Measurements from ENCODE around the gene MAGI1. TPM values are rescaled to one million over a fixed set of nuclear protein-coding genes. Genes with fewer than 3 reads are reported as not detected.

The MAGI1 gene
- polyA plus RNA-seq, 1 of the 3 experiments (the other 2 are of a cell fraction) = 10.3 TPM

DNA sequence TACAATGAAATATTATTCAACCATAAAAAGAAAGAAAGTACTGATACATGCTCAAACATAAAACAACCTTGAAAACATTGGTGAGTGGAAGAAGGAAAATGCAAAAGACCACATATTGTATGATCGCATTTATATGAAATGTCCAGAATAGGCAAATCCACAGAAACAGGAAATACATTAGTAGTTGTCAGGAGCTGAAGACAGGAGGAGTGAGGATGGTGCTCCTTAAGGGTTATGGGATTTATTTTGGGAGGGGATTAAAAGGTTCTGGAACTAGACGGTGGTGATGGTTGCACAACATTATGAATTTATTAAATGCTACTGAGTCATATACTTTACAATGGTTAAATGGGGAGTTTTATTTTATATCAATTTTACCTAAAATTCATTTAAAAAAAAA, 12.1 kb upstream of the MAGI1 start:
- DNase-seq = no peak
- no peak for TF ChIP-seq RCOR1 (IDR thresholded peaks at IDR 0.05; ENCODE audit: low read length)
- TF ChIP-seq GABPA (IDR thresholded peaks at IDR 0.05; ENCODE audit: low read depth) = no peak
- no peak for TF ChIP-seq GATA2 (CRISPR knock-in tag; IDR thresholded peaks at IDR 0.05)
- TF ChIP-seq EP300 (IDR thresholded peaks at IDR 0.05; ENCODE audit: borderline replicate concordance in 1 of 2, low read depth in 1 of 2, low read length in 1 of 2) = no peak
- TF ChIP-seq, protein P1, sequence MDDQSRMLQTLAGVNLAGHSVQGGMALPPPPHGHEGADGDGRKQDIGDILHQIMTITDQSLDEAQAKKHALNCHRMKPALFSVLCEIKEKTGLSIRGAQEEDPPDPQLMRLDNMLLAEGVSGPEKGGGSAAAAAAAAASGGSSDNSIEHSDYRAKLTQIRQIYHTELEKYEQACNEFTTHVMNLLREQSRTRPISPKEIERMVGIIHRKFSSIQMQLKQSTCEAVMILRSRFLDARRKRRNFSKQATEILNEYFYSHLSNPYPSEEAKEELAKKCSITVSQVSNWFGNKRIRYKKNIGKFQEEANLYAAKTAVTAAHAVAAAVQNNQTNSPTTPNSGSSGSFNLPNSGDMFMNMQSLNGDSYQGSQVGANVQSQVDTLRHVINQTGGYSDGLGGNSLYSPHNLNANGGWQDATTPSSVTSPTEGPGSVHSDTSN (IDR thresholded peaks at IDR 0.05) = no peak
- TF ChIP-seq, protein P2, sequence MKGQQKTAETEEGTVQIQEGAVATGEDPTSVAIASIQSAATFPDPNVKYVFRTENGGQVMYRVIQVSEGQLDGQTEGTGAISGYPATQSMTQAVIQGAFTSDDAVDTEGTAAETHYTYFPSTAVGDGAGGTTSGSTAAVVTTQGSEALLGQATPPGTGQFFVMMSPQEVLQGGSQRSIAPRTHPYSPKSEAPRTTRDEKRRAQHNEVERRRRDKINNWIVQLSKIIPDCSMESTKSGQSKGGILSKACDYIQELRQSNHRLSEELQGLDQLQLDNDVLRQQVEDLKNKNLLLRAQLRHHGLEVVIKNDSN (IDR thresholded peaks at IDR 0.05; ENCODE audit: borderline replicate concordance, low read depth) = no peak
- no peak for TF ChIP-seq SIN3A (IDR thresholded peaks at IDR 0.05; ENCODE audit: borderline replicate concordance, low read depth, low read length)
- no peak for TF ChIP-seq YY1 (IDR thresholded peaks at IDR 0.05; ENCODE audit: low read depth)
- TF ChIP-seq, protein P3, sequence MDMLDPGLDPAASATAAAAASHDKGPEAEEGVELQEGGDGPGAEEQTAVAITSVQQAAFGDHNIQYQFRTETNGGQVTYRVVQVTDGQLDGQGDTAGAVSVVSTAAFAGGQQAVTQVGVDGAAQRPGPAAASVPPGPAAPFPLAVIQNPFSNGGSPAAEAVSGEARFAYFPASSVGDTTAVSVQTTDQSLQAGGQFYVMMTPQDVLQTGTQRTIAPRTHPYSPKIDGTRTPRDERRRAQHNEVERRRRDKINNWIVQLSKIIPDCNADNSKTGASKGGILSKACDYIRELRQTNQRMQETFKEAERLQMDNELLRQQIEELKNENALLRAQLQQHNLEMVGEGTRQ (IDR thresholded peaks at IDR 0.05; ENCODE audit: borderline replicate concordance, low read depth, low read length) = no peak
- no peak for TF ChIP-seq FOXJ3 (CRISPR knock-in tag; IDR thresholded peaks at IDR 0.05)
- TF ChIP-seq MEF2A (IDR thresholded peaks at IDR 0.05; ENCODE audit: borderline replicate concordance, low read depth) = no peak
- no peak for TF ChIP-seq TEAD4 (IDR thresholded peaks at IDR 0.05; ENCODE audit: borderline replicate concordance, insufficient read depth)
- Histone ChIP-seq H3K36me3 (replicated peaks in 1 of 2; ENCODE audit: control insufficient read depth in 1 of 2, insufficient read depth in 2 of 2, low read length in 1 of 2) (no peaks in the 10 kb centered on the region), H3K4me1 (ENCODE audit: control insufficient read depth in 1 of 2, insufficient read depth in 2 of 2, low read depth in 1 of 2, low read length in 1 of 2) (peaks cover 3 to 18% of the 10 kb centered on the region in 2 experiments; a peak in 3 of 4 replicates), H2AFZ (ENCODE audit: low read depth) (no peak overlapping the region), H4K20me1 (ENCODE audit: insufficient read depth) (no peaks in the 10 kb centered on the region), H3F3A (replicated peaks; ENCODE audit: insufficient read depth) (peaks cover 26% of the 10 kb centered on the region), H3K27me3 (ENCODE audit: insufficient read depth) (no peaks in the 10 kb centered on the region), H3K27ac (ENCODE audit: low read depth in 2 of 2, low read length in 1 of 2) (no peak overlapping the region), H3K4me2 (no peak overlapping the region), H3K9ac (no peak overlapping the region), H3K79me2 (ENCODE audit: insufficient read depth) (no peaks in the 10 kb centered on the region), H3K4me3 (ENCODE audit: low read depth in 2 of 2, low read length in 1 of 2) (no peak overlapping the region), H3K9me2 (no peaks in the 10 kb centered on the region), H3K9me3 (peaks cover 5% of the 10 kb centered on the region; the same call in 1 of the 2 replicates)
- POLR2A ChIA-PET = no interaction called here
- CTCF ChIA-PET = no interaction called here
- 94% methylated on average over 2 of the region's 2 CpGs for WGBS (ENCODE audit: low lambda C conversion rate)

DNA sequence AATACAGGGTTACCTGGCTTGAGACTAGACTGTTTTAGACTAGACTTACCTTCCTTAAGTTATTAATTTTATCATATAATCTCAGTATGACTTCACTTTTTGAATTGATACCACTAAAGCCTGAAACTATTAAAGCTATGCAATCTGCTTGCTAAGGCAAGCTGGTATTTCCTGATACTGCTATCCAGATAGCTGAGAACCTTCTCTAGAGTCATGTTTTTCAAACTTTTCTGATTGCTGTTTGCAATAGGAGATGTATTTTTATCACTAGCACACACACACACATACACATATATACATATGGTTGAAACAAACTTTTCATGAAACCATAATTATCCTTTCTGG, 9.3 kb upstream of the MAGI1 start:
- POLR2A ChIA-PET = no interaction called here
- Histone ChIP-seq H3K9ac (0 out of 2 replicates have a peak overlapping the region, but pooled peaks have one; percentile 29), H2AFZ (ENCODE audit: low read depth) (no peak overlapping the region), H3K4me1 (ENCODE audit: control insufficient read depth in 1 of 2, insufficient read depth in 2 of 2, low read depth in 1 of 2, low read length in 1 of 2) (peaks cover 3 to 18% of the 10 kb centered on the region in 2 experiments; a peak in 3 of 4 replicates), H3K4me3 (ENCODE audit: low read depth in 2 of 2, low read length in 1 of 2) (peak overlapping the region in 1 of 2 experiments; percentile 10; a peak in 1 of 4 replicates), H3K4me2 (peak overlapping the region; percentile 43), H3K9me2 (no peaks in the 10 kb centered on the region), H4K20me1 (ENCODE audit: insufficient read depth) (no peaks in the 10 kb centered on the region), H3K27me3 (ENCODE audit: insufficient read depth) (no peaks in the 10 kb centered on the region), H3K79me2 (ENCODE audit: insufficient read depth) (no peaks in the 10 kb centered on the region), H3F3A (replicated peaks; ENCODE audit: insufficient read depth) (peaks cover 26% of the 10 kb centered on the region), H3K36me3 (replicated peaks in 1 of 2; ENCODE audit: control insufficient read depth in 1 of 2, insufficient read depth in 2 of 2, low read length in 1 of 2) (no peaks in the 10 kb centered on the region), H3K9me3 (peaks cover 5% of the 10 kb centered on the region; the same call in 1 of the 2 replicates), H3K27ac (ENCODE audit: low read depth in 2 of 2, low read length in 1 of 2) (peak overlapping the region; percentile 58 to 73; a peak in 3 of 4 replicates)
- DNase-seq = no peak
- TF ChIP-seq TEAD4 (IDR thresholded peaks at IDR 0.05; ENCODE audit: borderline replicate concordance, insufficient read depth) (0 out of 2 replicates have a peak, but pooled peaks have one; percentile 8), SIN3A (IDR thresholded peaks at IDR 0.05; ENCODE audit: borderline replicate concordance, low read depth, low read length) (no peak), FOSL2 (IDR thresholded peaks at IDR 0.05; ENCODE audit: borderline replicate concordance, low read depth) (0 out of 2 replicates have a peak, but pooled peaks have one; percentile 8), TAF1 (IDR thresholded peaks at IDR 0.05; ENCODE audit: borderline replicate concordance, low read depth, low read length) (no peak), MXI1 (IDR thresholded peaks at IDR 0.05; ENCODE audit: low read depth, low read length) (no peak)
- TF ChIP-seq, protein P4, sequence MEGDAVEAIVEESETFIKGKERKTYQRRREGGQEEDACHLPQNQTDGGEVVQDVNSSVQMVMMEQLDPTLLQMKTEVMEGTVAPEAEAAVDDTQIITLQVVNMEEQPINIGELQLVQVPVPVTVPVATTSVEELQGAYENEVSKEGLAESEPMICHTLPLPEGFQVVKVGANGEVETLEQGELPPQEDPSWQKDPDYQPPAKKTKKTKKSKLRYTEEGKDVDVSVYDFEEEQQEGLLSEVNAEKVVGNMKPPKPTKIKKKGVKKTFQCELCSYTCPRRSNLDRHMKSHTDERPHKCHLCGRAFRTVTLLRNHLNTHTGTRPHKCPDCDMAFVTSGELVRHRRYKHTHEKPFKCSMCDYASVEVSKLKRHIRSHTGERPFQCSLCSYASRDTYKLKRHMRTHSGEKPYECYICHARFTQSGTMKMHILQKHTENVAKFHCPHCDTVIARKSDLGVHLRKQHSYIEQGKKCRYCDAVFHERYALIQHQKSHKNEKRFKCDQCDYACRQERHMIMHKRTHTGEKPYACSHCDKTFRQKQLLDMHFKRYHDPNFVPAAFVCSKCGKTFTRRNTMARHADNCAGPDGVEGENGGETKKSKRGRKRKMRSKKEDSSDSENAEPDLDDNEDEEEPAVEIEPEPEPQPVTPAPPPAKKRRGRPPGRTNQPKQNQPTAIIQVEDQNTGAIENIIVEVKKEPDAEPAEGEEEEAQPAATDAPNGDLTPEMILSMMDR (IDR thresholded peaks at IDR 0.05) = no peak
- TF ChIP-seq, protein P5, sequence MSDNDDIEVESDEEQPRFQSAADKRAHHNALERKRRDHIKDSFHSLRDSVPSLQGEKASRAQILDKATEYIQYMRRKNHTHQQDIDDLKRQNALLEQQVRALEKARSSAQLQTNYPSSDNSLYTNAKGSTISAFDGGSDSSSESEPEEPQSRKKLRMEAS (IDR thresholded peaks at IDR 0.05; ENCODE audit: low read depth) = no peak
- CTCF ChIA-PET = interaction anchor here (1.0 to 1.7 kb wide), 2 partner anchors 10 to 90 kb away, joined by 3 to 6 read pairs; no protein-coding TSS in a partner anchor

Data from SK-N-SH (cell line).